ENCODE results near the gene ASAP3. TPM values are rescaled to one million over a fixed set of nuclear protein-coding genes. Genes with fewer than 3 reads are reported as not detected.

The ASAP3 gene
- total RNA-seq, 6 donors from 2014 or later = 29.5 to 47.2 (median 41.8) TPM

- DNase-seq = peak in 1 of 2 donors; percentile 43
- Histone ChIP-seq H3K36me3 (peaks cover 0 to 25% (median 6%) of the 10 kb centered on the region in 4 donors), H3K4me3 (peak overlapping the region in 3 of 4 donors; percentile 11 to 37 (median 32)), H3K4me1 (peaks cover 6 to 30% (median 13%) of the 10 kb centered on the region in 4 donors), H3K27me3 (no peaks in the 10 kb centered on the region), H3K27ac (peak overlapping the region; percentile 38 to 80 (median 63)), H3K9me3 (no peaks in the 10 kb centered on the region)
- 71 to 88% methylated on average over 4 of the region's 4 CpGs for whole genome bisulfite sequencing, 2 donors
- no peak for ATAC-seq (ENCODE audit: low FRiP score in 2 of 2)
- TF ChIP-seq EP300 (IDR thresholded peaks at IDR 0.05) = no peak
- no peak for TF ChIP-seq POLR2A (IDR thresholded peaks at IDR 0.05)
- no peak for TF ChIP-seq POLR2AphosphoS5 (IDR thresholded peaks at IDR 0.05)
- TF ChIP-seq CTCF (IDR thresholded peaks at IDR 0.05) = no peak
Measured at GRCh38 chr1:23444596-23445390, 39.2 kb downstream of the ASAP3 start.

GRCh38 chr1:23444104-23444533 is 39.9 kb downstream of the ASAP3 start:
- peak in 3 of 4 donors; percentile 62 to 98 (median 90) for TF ChIP-seq EP300 (IDR thresholded peaks at IDR 0.05)
- no peak for TF ChIP-seq CTCF (IDR thresholded peaks at IDR 0.05)
- peak; percentile 86 to 88 for TF ChIP-seq POLR2AphosphoS5 (IDR thresholded peaks at IDR 0.05)
- peak in 1 of 4 donors; percentile 60 for TF ChIP-seq POLR2A (IDR thresholded peaks at IDR 0.05)
- ATAC-seq (ENCODE audit: low FRiP score in 2 of 2) (peak; percentile 91 to 95), DNase-seq (peak in 1 of 2 donors; percentile 90)
- Histone ChIP-seq H3K36me3 (peaks cover 0 to 25% (median 8%) of the 10 kb centered on the region in 4 donors), H3K4me1 (peaks cover 6 to 26% (median 13%) of the 10 kb centered on the region in 4 donors), H3K27ac (peak overlapping the region; percentile 38 to 80 (median 63)), H3K4me3 (peak overlapping the region in 3 of 4 donors; percentile 11 to 37 (median 32)), H3K9me3 (no peaks in the 10 kb centered on the region), H3K27me3 (no peaks in the 10 kb centered on the region)
- 56 to 72% methylated on average over 3 to 4 of the region's 4 CpGs for WGBS, 2 donors

- Histone ChIP-seq H3K36me3 (peaks cover 0 to 33% (median 9%) of the 10 kb centered on the region in 4 donors), H3K4me1 (peaks cover 6 to 26% (median 13%) of the 10 kb centered on the region in 4 donors), H3K4me3 (no peak overlapping the region), H3K27me3 (no peaks in the 10 kb centered on the region), H3K9me3 (no peaks in the 10 kb centered on the region), H3K27ac (no peak overlapping the region)
- DNase-seq = no peak
- no peak for ATAC-seq (ENCODE audit: low FRiP score in 2 of 2)
- TF ChIP-seq EP300 (IDR thresholded peaks at IDR 0.05) (no peak), POLR2AphosphoS5 (IDR thresholded peaks at IDR 0.05) (no peak), CTCF (IDR thresholded peaks at IDR 0.05) (no peak), POLR2A (IDR thresholded peaks at IDR 0.05) (no peak)
- 84 to 93% methylated on average over 3 of the region's 3 CpGs for WGBS, 2 donors
Measured at GRCh38 chr1:23442751-23443150, 41.2 kb downstream of the ASAP3 start.

GRCh38 chr1:23441446-23442148 is 42.4 kb downstream of the ASAP3 start:
- no peaks in the 10 kb centered on the region for H3K27me3 ChIP-seq
- H3K36me3 ChIP-seq = peaks cover 0 to 37% (median 9%) of the 10 kb centered on the region in 4 donors
- WGBS, 2 donors = 89 to 90% methylated on average over 7 to 8 of the region's 8 CpGs
- DNase-seq (no peak), ATAC-seq (ENCODE audit: low FRiP score in 2 of 2) (no peak)
- H3K27ac ChIP-seq = no peak overlapping the region
- no peaks in the 10 kb centered on the region for H3K9me3 ChIP-seq
- no peak overlapping the region for H3K4me3 ChIP-seq
- no peak for TF ChIP-seq CTCF (IDR thresholded peaks at IDR 0.05)
- no peak for TF ChIP-seq POLR2AphosphoS5 (IDR thresholded peaks at IDR 0.05)
- no peak for TF ChIP-seq EP300 (IDR thresholded peaks at IDR 0.05)
- no peak for TF ChIP-seq POLR2A (IDR thresholded peaks at IDR 0.05)
- H3K4me1 ChIP-seq = peaks cover 6 to 26% (median 15%) of the 10 kb centered on the region in 4 donors

Measured in upper lobe of left lung (tissue), 6 donors.